Measurements from ENCODE around the gene GNG13.

The GNG13 gene

GRCh38 chr16:843771-844170 lies 43.2 kb upstream of the GNG13 start:
- no peak for DNase-seq (ENCODE audit: low read depth in 1 of 2, low spot score in 1 of 2)
- Histone ChIP-seq H3K27ac (replicated peaks) (no peak overlapping the region), H3K4me3 (replicated peaks; ENCODE audit: insufficient read depth, low read length) (no peak overlapping the region), H3K27me3 (ENCODE audit: insufficient read depth, poor library complexity, severe bottlenecking) (no peaks in the 10 kb centered on the region)
- TF ChIP-seq POLR2AphosphoS5 (IDR thresholded peaks at IDR 0.05; ENCODE audit: low read depth) (no peak), CTCF (IDR thresholded peaks at IDR 0.05; ENCODE audit: insufficient read depth, low read length) (no peak), SPI1 (IDR thresholded peaks at IDR 0.05; ENCODE audit: borderline replicate concordance, low read depth) (no peak)

- Histone ChIP-seq H3K27ac (replicated peaks) (no peak overlapping the region), H3K4me3 (replicated peaks; ENCODE audit: insufficient read depth, low read length) (no peak overlapping the region), H3K27me3 (ENCODE audit: insufficient read depth, poor library complexity, severe bottlenecking) (no peaks in the 10 kb centered on the region)
- TF ChIP-seq REST (IDR thresholded peaks at IDR 0.05; ENCODE audit: insufficient replicate concordance, low read depth) (no peak), CTCF (IDR thresholded peaks at IDR 0.05; ENCODE audit: insufficient read depth, low read length) (no peak), GABPA (IDR thresholded peaks at IDR 0.05; ENCODE audit: low read depth) (no peak), POLR2AphosphoS5 (IDR thresholded peaks at IDR 0.05; ENCODE audit: low read depth) (no peak), SPI1 (IDR thresholded peaks at IDR 0.05; ENCODE audit: borderline replicate concordance, low read depth) (no peak)
- DNase-seq (ENCODE audit: low read depth in 1 of 2, low spot score in 1 of 2), result no peak
These were observed 42.4 kb upstream of the GNG13 start for GRCh38 chr16:842711-843560.

GRCh38 chr16:842061-842476 lies 41.5 kb upstream of the GNG13 start:
- no peak for DNase-seq (ENCODE audit: low read depth in 1 of 2, low spot score in 1 of 2)
- Histone ChIP-seq H3K27ac (replicated peaks) (no peak overlapping the region), H3K27me3 (ENCODE audit: insufficient read depth, poor library complexity, severe bottlenecking) (no peaks in the 10 kb centered on the region), H3K4me3 (replicated peaks; ENCODE audit: insufficient read depth, low read length) (no peak overlapping the region)
- TF ChIP-seq SPI1 (IDR thresholded peaks at IDR 0.05; ENCODE audit: borderline replicate concordance, low read depth) (no peak), POLR2AphosphoS5 (IDR thresholded peaks at IDR 0.05; ENCODE audit: low read depth) (no peak), CTCF (IDR thresholded peaks at IDR 0.05; ENCODE audit: insufficient read depth, low read length) (no peak), GABPA (IDR thresholded peaks at IDR 0.05; ENCODE audit: low read depth) (no peak), REST (IDR thresholded peaks at IDR 0.05; ENCODE audit: insufficient replicate concordance, low read depth) (no peak)

Measured in HL-60 (cell line).